B cell (primary cell): ENCODE results near the gene STAM. TPM values are rescaled to one million over a fixed set of nuclear protein-coding genes. Genes with fewer than 3 reads are reported as not detected.
"Not testable (repeated sequence)": the region's sequence is repeated elsewhere in the genome, so short reads cannot be mapped to it uniquely, and the experiment has no call there.

Experiments
- ATAC-seq: fragments of 200-7000 bp; cut with Tn5 transposase; one replicate; pipeline ENCODE4 v1.10.0; 2021; ENCODE audit warnings: low read depth, mild to moderate bottlenecking, moderate number of reproducible peaks, moderate library complexity
- CTCF ChIA-PET: fragments of 350-600 bp; sonication (Branson Sonifier 250); formaldehyde crosslinking; loops from one replicate; lab custom pipeline; 2021; ENCODE audit warnings: antibody characterized with exemption, inconsistent platforms; lab: Charles Lee
- POLR2A ChIA-PET: fragments of 350-600 bp; sonication (Branson Sonifier 250); formaldehyde crosslinking; loops from one replicate; lab custom pipeline; 2021; ENCODE audit warnings: antibody characterized with exemption; lab: Charles Lee
- DNase-seq: peaks from one replicate; pipeline ENCODE4 v3.0.0; 2013
- H2AFZ ChIP-seq: 2 replicates; pipeline ENCODE4 v1.6.1; 2012; ENCODE audit warnings: mild to moderate bottlenecking, low read depth, low read length; ENCODE audit not compliant: insufficient read depth, poor library complexity, severe bottlenecking
- H3K27ac ChIP-seq, 2 donors: 1 replicate in 1 of 2; 2 replicates in 1 of 2; pipeline ENCODE4 v1.5.1; 2012 to 2013; ENCODE audit warnings: low read length in 2 of 2, mild to moderate bottlenecking in 2 of 2, moderate library complexity in 1 of 2
- H3K27me3 ChIP-seq, 4 experiments: fragments of 200-600 bp in 1 of 4; sonication (generic) in 1 of 4; replicated peaks in 1 of 4; 1 replicate in 2 of 4; 2 replicates in 2 of 4; pipeline versions ENCODE4 v1.6.1 to v1.7.0; 2013 to 2016; ENCODE audit warnings: low read length in 3 of 4, mild to moderate bottlenecking in 2 of 4, mixed read lengths in 1 of 4, moderate library complexity in 1 of 4; ENCODE audit not compliant: insufficient read depth in 4 of 4, control insufficient read depth in 3 of 4; ENCODE audit errors: control extremely low read depth in 1 of 4
- H3K36me3 ChIP-seq, 2 experiments: replicated peaks in 1 of 2; 1 replicate in 1 of 2; 2 replicates in 1 of 2; pipeline versions ENCODE4 v1.6.1 to v1.7.1; 2013; ENCODE audit warnings: low read length in 1 of 2; ENCODE audit not compliant: insufficient read depth in 2 of 2, control insufficient read depth in 1 of 2; ENCODE audit errors: control extremely low read depth in 1 of 2, extremely low read depth in 1 of 2
- H3K4me1 ChIP-seq, 2 donors: fragments of 200-600 bp in 1 of 2; sonication (generic) in 1 of 2; 1 replicate in 1 of 2; 2 replicates in 1 of 2; pipeline versions ENCODE4 v1.5.1 to v1.6.1; 2013 to 2017; ENCODE audit warnings: low read length in 2 of 2; ENCODE audit not compliant: control insufficient read depth in 2 of 2, insufficient read depth in 2 of 2
- H3K4me2 ChIP-seq: replicated peaks from 2 replicates; pipeline ENCODE3; 2012; ENCODE audit warnings: mild to moderate bottlenecking, low read depth, low read length; ENCODE audit not compliant: poor library complexity, severe bottlenecking
- H3K4me3 ChIP-seq, 5 experiments: fragments of 200-600 bp in 1 of 5; sonication (generic) in 1 of 5; 1 replicate in 3 of 5; 2 replicates in 2 of 5; pipeline versions ENCODE4 v1.5.1 to v1.7.0; 2011 to 2016; ENCODE audit warnings: low read length in 4 of 5, mild to moderate bottlenecking in 4 of 5, low read depth in 2 of 5, control low read depth in 1 of 5, moderate library complexity in 1 of 5; ENCODE audit not compliant: insufficient read depth in 1 of 5; ENCODE audit errors: control extremely low read depth in 1 of 5, extremely low read depth in 1 of 5
- H3K79me2 ChIP-seq: fragments of 200-600 bp; sonication (generic); one replicate; pipeline ENCODE4 v1.6.0; 2016; ENCODE audit warnings: low read length; ENCODE audit not compliant: control insufficient read depth, insufficient read depth
- H3K9ac ChIP-seq: fragments of 200-600 bp; sonication (generic); 2 replicates; pipeline ENCODE4 v1.6.1; 2017; ENCODE audit warnings: mild to moderate bottlenecking, low read length, moderate library complexity
- H3K9me3 ChIP-seq, 3 donors: one replicate each; pipeline versions ENCODE4 v1.6.1 to v1.7.1; 2013; ENCODE audit warnings: low read length in 2 of 3; ENCODE audit not compliant: control insufficient read depth in 2 of 3, insufficient read depth in 1 of 3; ENCODE audit errors: control extremely low read depth in 1 of 3
- H4K20me1 ChIP-seq: 2 replicates; pipeline ENCODE4 v1.6.0; 2012; ENCODE audit warnings: mild to moderate bottlenecking, low read length; ENCODE audit not compliant: insufficient read depth, control insufficient read depth, poor library complexity, severe bottlenecking
- H3K27ac Mint-ChIP-seq: one replicate; pipeline ENCODE4 v1.8.0; 2021; ENCODE audit warnings: mixed read lengths
- H3K27me3 Mint-ChIP-seq: one replicate; pipeline ENCODE4 v1.8.0; 2021; ENCODE audit warnings: mixed read lengths
- H3K4me1 Mint-ChIP-seq: one replicate; pipeline ENCODE4 v1.8.0; 2021; ENCODE audit warnings: mixed read lengths
- H3K4me3 Mint-ChIP-seq: one replicate; pipeline ENCODE4 v1.8.0; 2021; ENCODE audit warnings: mixed read lengths
- H3K9me3 Mint-ChIP-seq: one replicate; pipeline ENCODE4 v1.8.0; 2022; ENCODE audit warnings: mixed read lengths; ENCODE audit not compliant: insufficient read depth
- EZH2 ChIP-seq: IDR thresholded peaks from 2 replicates; pipeline ENCODE4 v1.6.1; 2012; ENCODE audit warnings: borderline replicate concordance, low read depth, mild to moderate bottlenecking, moderate library complexity, low read length; ENCODE audit not compliant: insufficient read depth, poor library complexity, severe bottlenecking
- WGBS: methylation state at CpG from one replicate; pipeline ENCODE4 v1.1.5; 2013; ENCODE audit warnings: missing lambda C conversion rate; ENCODE audit not compliant: insufficient coverage; 5-methylcytosine and 5-hydroxymethylcytosine counted together
- intact Hi-C: fragments of 100-400 bp; cut with micrococcal nuclease; formaldehyde crosslinking; loops from one replicate; pipeline ENCODE4 v1.10.0; 2022
- polyA plus RNA-seq: library from polyadenylated mRNA; depleted of rRNA; stranded (reverse); fragments of >200 nt; gene quantifications from 2 replicates; pipeline ENCODE4 v1.2.3, GENCODE V29; 2012
- total RNA-seq, 2 donors: library from RNA; stranded (reverse); fragments of 120-200 nt in 1 of 2; gene quantifications; 1 replicate in 1 of 2; 2 replicates in 1 of 2; pipeline versions ENCODE4 v1.2.3 to v1.2.4, GENCODE V29; 2013 to 2022
- TF ChIP-seq, protein P1 (sequence below): fragments of 200-600 bp; IDR thresholded peaks from one replicate; pipeline ENCODE4 v1.8.0; 2022; ENCODE audit warnings: antibody characterized with exemption, mild to moderate bottlenecking

STAM gene
- total and polyA plus RNA-seq, 2 donors (not counting 1 experiment from before 2014, with no cell fraction given), result 9.1 to 35.1 TPM

DNA sequence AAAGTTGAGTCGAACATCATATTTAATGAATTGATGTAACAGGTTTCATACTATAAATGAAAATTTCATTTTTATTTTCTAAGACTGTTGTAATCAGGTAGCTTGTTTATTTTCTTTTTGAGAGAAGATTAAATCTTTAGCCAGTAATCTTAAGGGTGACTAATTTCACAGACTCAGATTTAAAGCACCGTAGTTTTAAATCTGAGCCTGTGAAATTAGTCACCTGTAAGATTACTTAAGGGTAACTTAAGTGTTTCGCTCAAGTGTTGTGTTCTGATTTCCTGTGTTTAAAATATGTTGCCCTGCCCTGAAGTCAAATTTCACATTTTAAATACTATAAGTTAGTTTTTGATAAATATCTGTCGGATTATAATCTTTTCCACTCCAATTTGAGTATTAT lies 72.2 kb downstream of the STAM start:
- Histone ChIP-seq H3K36me3 (peaks cover 2 to 23% of the 10 kb centered on the region in 2 experiments), H3K4me2 (no peak overlapping the region), H3K27me3 (no peaks in the 10 kb centered on the region), H3K79me2 (no peaks in the 10 kb centered on the region), H3K4me3 (no peak overlapping the region), H2AFZ (no peak overlapping the region), H3K27ac (no peak overlapping the region), H3K9ac (no peak overlapping the region), H3K4me1 (no peaks in the 10 kb centered on the region), H4K20me1 (no peaks in the 10 kb centered on the region), H3K9me3 (no peaks in the 10 kb centered on the region)
- H3K27ac Mint-ChIP-seq, result no peak overlapping the region
- TF ChIP-seq, protein P1, sequence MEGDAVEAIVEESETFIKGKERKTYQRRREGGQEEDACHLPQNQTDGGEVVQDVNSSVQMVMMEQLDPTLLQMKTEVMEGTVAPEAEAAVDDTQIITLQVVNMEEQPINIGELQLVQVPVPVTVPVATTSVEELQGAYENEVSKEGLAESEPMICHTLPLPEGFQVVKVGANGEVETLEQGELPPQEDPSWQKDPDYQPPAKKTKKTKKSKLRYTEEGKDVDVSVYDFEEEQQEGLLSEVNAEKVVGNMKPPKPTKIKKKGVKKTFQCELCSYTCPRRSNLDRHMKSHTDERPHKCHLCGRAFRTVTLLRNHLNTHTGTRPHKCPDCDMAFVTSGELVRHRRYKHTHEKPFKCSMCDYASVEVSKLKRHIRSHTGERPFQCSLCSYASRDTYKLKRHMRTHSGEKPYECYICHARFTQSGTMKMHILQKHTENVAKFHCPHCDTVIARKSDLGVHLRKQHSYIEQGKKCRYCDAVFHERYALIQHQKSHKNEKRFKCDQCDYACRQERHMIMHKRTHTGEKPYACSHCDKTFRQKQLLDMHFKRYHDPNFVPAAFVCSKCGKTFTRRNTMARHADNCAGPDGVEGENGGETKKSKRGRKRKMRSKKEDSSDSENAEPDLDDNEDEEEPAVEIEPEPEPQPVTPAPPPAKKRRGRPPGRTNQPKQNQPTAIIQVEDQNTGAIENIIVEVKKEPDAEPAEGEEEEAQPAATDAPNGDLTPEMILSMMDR, result no peak
- TF ChIP-seq EZH2, result no peak
- H3K27me3 Mint-ChIP-seq, result no peaks in the 10 kb centered on the region
- intact Hi-C loops, result no loop called here
- H3K4me1 Mint-ChIP-seq, result no peaks in the 10 kb centered on the region
- CTCF ChIA-PET, result no interaction called here
- ATAC-seq (no peak), DNase-seq (no peak)
- WGBS, result no CpG with 5 or more reads among the region's 4 CpGs
- POLR2A ChIA-PET, result no interaction called here
- peaks cover 2% of the 10 kb centered on the region for H3K9me3 Mint-ChIP-seq
- H3K4me3 Mint-ChIP-seq, result no peak overlapping the region

DNA sequence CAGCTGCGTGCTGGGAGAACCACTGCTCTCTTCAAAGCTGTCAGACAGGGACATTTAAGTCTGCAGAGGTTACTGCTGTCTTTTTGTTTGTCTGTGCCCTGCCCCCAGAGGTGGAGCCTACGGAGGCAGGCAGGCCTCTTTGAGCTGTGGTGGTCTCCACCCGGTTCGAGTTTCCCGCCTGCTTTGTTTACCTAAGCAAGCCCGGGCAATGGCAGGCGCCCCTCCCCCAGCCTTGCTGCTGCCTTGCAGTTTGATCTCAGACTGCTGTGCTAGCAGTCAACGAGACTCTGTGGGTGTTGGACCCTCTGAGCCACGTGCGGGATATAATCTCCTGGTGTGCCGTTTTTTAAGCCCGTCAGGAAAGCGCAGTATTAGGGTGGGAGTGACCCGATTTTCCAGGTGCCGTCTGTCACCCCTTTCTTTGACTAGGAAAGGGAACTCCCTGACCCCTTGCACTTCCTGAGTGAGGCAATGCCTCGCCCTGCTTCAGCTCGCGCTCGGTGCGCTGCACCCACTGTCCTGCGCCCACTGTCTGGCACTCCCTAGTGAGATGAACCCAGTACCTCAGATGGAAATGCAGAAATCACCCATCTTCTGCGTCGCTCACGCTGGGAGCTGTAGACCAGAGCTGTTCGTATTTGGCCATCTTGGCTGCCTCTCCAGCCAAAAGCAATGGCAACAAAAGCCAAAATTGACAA lies 78.5 kb downstream of the STAM start:
- intact Hi-C loops, H3K4me1 Mint-ChIP-seq, H3K27ac ChIP-seq, ATAC-seq, H3K27ac Mint-ChIP-seq, H2AFZ ChIP-seq, H3K27me3 ChIP-seq, H3K79me2 ChIP-seq, H3K36me3 ChIP-seq, DNase-seq, H3K4me2 ChIP-seq, H3K9me3 Mint-ChIP-seq, POLR2A ChIA-PET, H3K9me3 ChIP-seq, CTCF ChIA-PET, H3K4me1 ChIP-seq, H3K4me3 Mint-ChIP-seq, H3K27me3 Mint-ChIP-seq, H3K9ac ChIP-seq, H4K20me1 ChIP-seq, H3K4me3 ChIP-seq: not testable (repeated sequence)
- 93% methylated on average over 17 of the region's 25 CpGs for WGBS
